HepG2 (cell line): ENCODE data around the gene INTS3. TPM values are rescaled to one million over a fixed set of nuclear protein-coding genes. Genes with fewer than 3 reads are reported as not detected.

ENCODE experiments used
- AHR ChIP-seq: IDR thresholded peaks from 2 replicates; pipeline ENCODE4 v1.6.1; 2018; ENCODE audit warnings: missing genetic modification reagents, missing compliant biosample characterization
- BHLHE40 ChIP-seq: IDR thresholded peaks from 2 replicates; pipeline ENCODE4 v1.6.1; 2011; ENCODE audit warnings: low read length, improper control_type of control experiment
- CSRNP2 ChIP-seq: sonication (generic); formaldehyde crosslinking; conservative IDR thresholded peaks from 2 replicates; pipeline ENCODE4 v1.8.0; 2022; ENCODE audit warnings: low read depth, missing genetic modification reagents
- DPF2 ChIP-seq: sonication (generic); formaldehyde crosslinking; IDR thresholded peaks from 2 replicates; pipeline ENCODE4 v1.4.0; 2020; ENCODE audit warnings: mild to moderate bottlenecking, low read depth, missing genetic modification reagents, borderline replicate concordance
- GLI4 ChIP-seq: sonication (generic); formaldehyde crosslinking; IDR thresholded peaks from 2 replicates; pipeline ENCODE4 v1.5.1; 2020; ENCODE audit warnings: missing genetic modification reagents, mild to moderate bottlenecking, moderate library complexity, borderline replicate concordance
- HDAC6 ChIP-seq: fragments of 200-600 bp; sonication (generic); IDR thresholded peaks from 2 replicates; pipeline ENCODE4 v1.7.0; 2017; ENCODE audit warnings: mild to moderate bottlenecking, antibody characterized with exemption, low read length, low read depth
- MAFF ChIP-seq: IDR thresholded peaks from 2 replicates; pipeline ENCODE4 v1.6.1; 2011; ENCODE audit warnings: low read depth, low read length, improper control_type of control experiment
- MYPOP ChIP-seq: sonication (generic); formaldehyde crosslinking; IDR thresholded peaks from 2 replicates; pipeline ENCODE4 v1.8.1; 2023; ENCODE audit warnings: mild to moderate bottlenecking, moderate library complexity, missing genetic modification reagents
- NCOA1 ChIP-seq: sonication (generic); formaldehyde crosslinking; IDR thresholded peaks from 2 replicates; pipeline ENCODE4 v1.9.0; 2021; ENCODE audit warnings: missing genetic modification reagents
- NFYC ChIP-seq: IDR thresholded peaks from 2 replicates; pipeline ENCODE4 v1.6.1; 2016; ENCODE audit warnings: missing genetic modification reagents, missing compliant biosample characterization
- PHF5A ChIP-seq: IDR thresholded peaks from one replicate; pipeline ENCODE4 v1.6.1; 2018; ENCODE audit warnings: low read depth, missing genetic modification reagents; ENCODE audit not compliant: unreplicated experiment
- PHF8 ChIP-seq: sonication (generic); formaldehyde crosslinking; IDR thresholded peaks from 2 replicates; pipeline ENCODE4 v1.5.0; 2020; ENCODE audit warnings: missing genetic modification reagents
- PPARG ChIP-seq: conservative IDR thresholded peaks from 2 replicates; pipeline ENCODE4 v1.6.1; 2016; ENCODE audit warnings: missing biosample characterization, missing genetic modification reagents
- RARA ChIP-seq: IDR thresholded peaks from 2 replicates; pipeline ENCODE4 v1.6.1; 2016; ENCODE audit warnings: missing genetic modification reagents, missing compliant biosample characterization
- SMAD9 ChIP-seq: sonication (generic); formaldehyde crosslinking; IDR thresholded peaks from 2 replicates; pipeline ENCODE4 v1.5.1; 2020; ENCODE audit warnings: mild to moderate bottlenecking, missing genetic modification reagents
- ZNF317 ChIP-seq: sonication (generic); formaldehyde crosslinking; IDR thresholded peaks from 2 replicates; pipeline ENCODE4 v1.5.0; 2020; ENCODE audit warnings: mild to moderate bottlenecking, missing genetic modification reagents
- ZNF33A ChIP-seq: sonication (generic); formaldehyde crosslinking; IDR thresholded peaks from 2 replicates; pipeline ENCODE4 v1.5.1; 2020; ENCODE audit warnings: missing genetic modification reagents, mild to moderate bottlenecking, moderate library complexity, borderline replicate concordance
- ZNF83 ChIP-seq: sonication (generic); formaldehyde crosslinking; IDR thresholded peaks from 2 replicates; pipeline ENCODE4 v1.4.0; 2020; ENCODE audit warnings: missing genetic modification reagents, mild to moderate bottlenecking, borderline replicate concordance
- ZNF879 ChIP-seq: sonication (generic); formaldehyde crosslinking; IDR thresholded peaks from 2 replicates; pipeline ENCODE4 v1.8.1; 2023; ENCODE audit warnings: missing genetic modification reagents
- polyA plus RNA-seq, 8 experiments: library from polyadenylated mRNA; depleted of rRNA in 3 of 8; stranded (reverse) in 7 of 8; unstranded in 1 of 8; fragments of >200 nt; fragmentation: Illumina TruSeq in 4 of 8; extraction: Trizol in 4 of 8; gene quantifications; 2 replicates each; pipeline versions ENCODE4 v1.2.1 to v1.2.3, GENCODE V29; 2011 to 2016; ENCODE audit warnings: low read depth in 4 of 8, missing spikeins in 1 of 8, mixed read lengths in 1 of 8; ENCODE audit not compliant: insufficient read depth in 1 of 8
- total RNA-seq, 5 experiments: library from RNA; depleted of rRNA; stranded (reverse); fragments of >200 nt; fragmentation: Illumina TruSeq; extraction: Trizol; gene quantifications; 2 replicates each; pipeline ENCODE4 v1.2.3, GENCODE V29; 2016; ENCODE audit warnings: low read depth in 1 of 5
- TF ChIP-seq, protein P1 (sequence below): sonication (generic); formaldehyde crosslinking; IDR thresholded peaks from 2 replicates; pipeline ENCODE4 v1.4.0; 2020; ENCODE audit warnings: mild to moderate bottlenecking, missing genetic modification reagents
- TF ChIP-seq, protein P2 (sequence below): sonication (generic); formaldehyde crosslinking; IDR thresholded peaks from 2 replicates; pipeline ENCODE4 v1.4.0; 2020; ENCODE audit warnings: missing genetic modification reagents

INTS3 gene
- total and polyA plus RNA-seq, 2 of the 13 experiments (the other 11 are each of a cell fraction or from before 2014, with no cell fraction given): 17.2 to 27.2 TPM

- no peak for TF ChIP-seq HDAC6
- TF ChIP-seq ZNF317 (CRISPR knock-in tag): no peak
- TF ChIP-seq, protein P1, sequence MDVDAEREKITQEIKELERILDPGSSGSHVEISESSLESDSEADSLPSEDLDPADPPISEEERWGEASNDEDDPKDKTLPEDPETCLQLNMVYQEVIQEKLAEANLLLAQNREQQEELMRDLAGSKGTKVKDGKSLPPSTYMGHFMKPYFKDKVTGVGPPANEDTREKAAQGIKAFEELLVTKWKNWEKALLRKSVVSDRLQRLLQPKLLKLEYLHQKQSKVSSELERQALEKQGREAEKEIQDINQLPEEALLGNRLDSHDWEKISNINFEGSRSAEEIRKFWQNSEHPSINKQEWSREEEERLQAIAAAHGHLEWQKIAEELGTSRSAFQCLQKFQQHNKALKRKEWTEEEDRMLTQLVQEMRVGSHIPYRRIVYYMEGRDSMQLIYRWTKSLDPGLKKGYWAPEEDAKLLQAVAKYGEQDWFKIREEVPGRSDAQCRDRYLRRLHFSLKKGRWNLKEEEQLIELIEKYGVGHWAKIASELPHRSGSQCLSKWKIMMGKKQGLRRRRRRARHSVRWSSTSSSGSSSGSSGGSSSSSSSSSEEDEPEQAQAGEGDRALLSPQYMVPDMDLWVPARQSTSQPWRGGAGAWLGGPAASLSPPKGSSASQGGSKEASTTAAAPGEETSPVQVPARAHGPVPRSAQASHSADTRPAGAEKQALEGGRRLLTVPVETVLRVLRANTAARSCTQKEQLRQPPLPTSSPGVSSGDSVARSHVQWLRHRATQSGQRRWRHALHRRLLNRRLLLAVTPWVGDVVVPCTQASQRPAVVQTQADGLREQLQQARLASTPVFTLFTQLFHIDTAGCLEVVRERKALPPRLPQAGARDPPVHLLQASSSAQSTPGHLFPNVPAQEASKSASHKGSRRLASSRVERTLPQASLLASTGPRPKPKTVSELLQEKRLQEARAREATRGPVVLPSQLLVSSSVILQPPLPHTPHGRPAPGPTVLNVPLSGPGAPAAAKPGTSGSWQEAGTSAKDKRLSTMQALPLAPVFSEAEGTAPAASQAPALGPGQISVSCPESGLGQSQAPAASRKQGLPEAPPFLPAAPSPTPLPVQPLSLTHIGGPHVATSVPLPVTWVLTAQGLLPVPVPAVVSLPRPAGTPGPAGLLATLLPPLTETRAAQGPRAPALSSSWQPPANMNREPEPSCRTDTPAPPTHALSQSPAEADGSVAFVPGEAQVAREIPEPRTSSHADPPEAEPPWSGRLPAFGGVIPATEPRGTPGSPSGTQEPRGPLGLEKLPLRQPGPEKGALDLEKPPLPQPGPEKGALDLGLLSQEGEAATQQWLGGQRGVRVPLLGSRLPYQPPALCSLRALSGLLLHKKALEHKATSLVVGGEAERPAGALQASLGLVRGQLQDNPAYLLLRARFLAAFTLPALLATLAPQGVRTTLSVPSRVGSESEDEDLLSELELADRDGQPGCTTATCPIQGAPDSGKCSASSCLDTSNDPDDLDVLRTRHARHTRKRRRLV (CRISPR knock-in tag): no peak
- no peak for TF ChIP-seq CSRNP2
- TF ChIP-seq PHF8: no peak
- no peak; the same call in 1 of the 2 replicates for TF ChIP-seq ZNF879
- TF ChIP-seq BHLHE40: no peak
- no peak for TF ChIP-seq ZNF33A
- no peak for TF ChIP-seq AHR
- TF ChIP-seq DPF2 (CRISPR knock-in tag): no peak
- TF ChIP-seq NFYC (CRISPR knock-in tag): no peak
- no peak for TF ChIP-seq PHF5A
- no peak for TF ChIP-seq SMAD9 (CRISPR knock-in tag)
- 0 out of 2 replicates have a peak, but pooled peaks have one; percentile 4 for TF ChIP-seq GLI4 (CRISPR knock-in tag)
- no peak for TF ChIP-seq MYPOP (CRISPR knock-in tag)
- peak; percentile 61; the same call in 1 of the 2 replicates for TF ChIP-seq NCOA1 (CRISPR knock-in tag)
- TF ChIP-seq, protein P2, sequence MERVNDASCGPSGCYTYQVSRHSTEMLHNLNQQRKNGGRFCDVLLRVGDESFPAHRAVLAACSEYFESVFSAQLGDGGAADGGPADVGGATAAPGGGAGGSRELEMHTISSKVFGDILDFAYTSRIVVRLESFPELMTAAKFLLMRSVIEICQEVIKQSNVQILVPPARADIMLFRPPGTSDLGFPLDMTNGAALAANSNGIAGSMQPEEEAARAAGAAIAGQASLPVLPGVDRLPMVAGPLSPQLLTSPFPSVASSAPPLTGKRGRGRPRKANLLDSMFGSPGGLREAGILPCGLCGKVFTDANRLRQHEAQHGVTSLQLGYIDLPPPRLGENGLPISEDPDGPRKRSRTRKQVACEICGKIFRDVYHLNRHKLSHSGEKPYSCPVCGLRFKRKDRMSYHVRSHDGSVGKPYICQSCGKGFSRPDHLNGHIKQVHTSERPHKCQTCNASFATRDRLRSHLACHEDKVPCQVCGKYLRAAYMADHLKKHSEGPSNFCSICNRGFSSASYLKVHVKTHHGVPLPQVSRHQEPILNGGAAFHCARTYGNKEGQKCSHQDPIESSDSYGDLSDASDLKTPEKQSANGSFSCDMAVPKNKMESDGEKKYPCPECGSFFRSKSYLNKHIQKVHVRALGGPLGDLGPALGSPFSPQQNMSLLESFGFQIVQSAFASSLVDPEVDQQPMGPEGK: peak; percentile 81
- TF ChIP-seq MAFF: no peak
- no peak for TF ChIP-seq PPARG
- TF ChIP-seq ZNF83 (CRISPR knock-in tag): peak; percentile 28; the same call in 1 of the 2 replicates
- TF ChIP-seq RARA: no peak
These were observed 47.1 kb downstream of the INTS3 start, which contains the start of gene SLC27A3 (continued) for GRCh38 chr1:153774780-153775457.
